GM23338 (cell line): ENCODE results near the gene ATP10B. TPM values are rescaled to one million over a fixed set of nuclear protein-coding genes. Genes with fewer than 3 reads are reported as not detected.

Experiments used
- ATAC-seq: fragments of 200-7000 bp; cut with Tn5 transposase; 3 replicates; pipeline ENCODE4 v1.9.1; 2020
- DNase-seq: peaks from one replicate; pipeline ENCODE4 v3.0.0-alpha.2; 2015; ENCODE audit warnings: low spot score
- H2AFZ ChIP-seq: fragments of 200-600 bp; sonication (generic); 2 replicates; pipeline ENCODE4 v1.8.0; 2016; ENCODE audit warnings: antibody characterized with exemption, mild to moderate bottlenecking, moderate library complexity
- H3F3A ChIP-seq: fragments of 200-600 bp; sonication (generic); replicated peaks from 2 replicates; pipeline ENCODE4 v1.8.0; 2017; ENCODE audit warnings: antibody characterized with exemption, mixed run types, low read depth
- H3K27ac ChIP-seq: fragments of 200-600 bp; sonication (generic); 2 replicates; pipeline ENCODE4 v1.6.1; 2016; ENCODE audit warnings: low read depth
- H3K27me3 ChIP-seq: fragments of 200-600 bp; sonication (generic); 2 replicates; pipeline ENCODE4 v1.8.0; 2016; ENCODE audit warnings: mild to moderate bottlenecking, mixed run types, moderate library complexity; ENCODE audit not compliant: insufficient read depth
- H3K36me3 ChIP-seq: fragments of 200-600 bp; sonication (generic); 2 replicates; pipeline ENCODE4 v1.8.0; 2016; ENCODE audit warnings: mild to moderate bottlenecking; ENCODE audit not compliant: insufficient read depth
- H3K4me1 ChIP-seq: fragments of 200-600 bp; sonication (generic); 2 replicates; pipeline ENCODE4 v1.8.0; 2016; ENCODE audit warnings: mild to moderate bottlenecking, moderate library complexity; ENCODE audit not compliant: insufficient read depth
- H3K4me2 ChIP-seq: fragments of 200-600 bp; sonication (generic); 2 replicates; pipeline ENCODE4 v1.7.1; 2017; ENCODE audit warnings: mixed run types
- H3K4me3 ChIP-seq: fragments of 200-600 bp; sonication (generic); 2 replicates; pipeline ENCODE4 v1.6.1; 2016; ENCODE audit warnings: mixed run types
- H3K79me2 ChIP-seq: fragments of 200-600 bp; sonication (generic); replicated peaks from 2 replicates; pipeline ENCODE4 v1.8.0; 2017; ENCODE audit warnings: mild to moderate bottlenecking; ENCODE audit not compliant: insufficient read depth
- H3K9me2 ChIP-seq: fragments of 200-600 bp; sonication (generic); 2 replicates; pipeline ENCODE4 v1.8.0; 2017; ENCODE audit not compliant: insufficient read depth
- H4K20me1 ChIP-seq: fragments of 200-600 bp; sonication (generic); replicated peaks from 2 replicates; pipeline ENCODE4 v1.8.0; 2017; ENCODE audit warnings: mild to moderate bottlenecking; ENCODE audit not compliant: insufficient read depth
- H3K27ac Mint-ChIP-seq: 2 replicates; pipeline ENCODE4 v1.8.0; 2020; ENCODE audit warnings: inconsistent platforms, mild to moderate bottlenecking, moderate library complexity, mixed read lengths
- H3K27me3 Mint-ChIP-seq: 3 replicates; pipeline ENCODE4 v1.8.0; 2022; ENCODE audit warnings: low read depth, mild to moderate bottlenecking, moderate library complexity, mixed read lengths, inconsistent platforms; ENCODE audit not compliant: insufficient read depth, poor library complexity
- H3K36me3 Mint-ChIP-seq: 3 replicates; pipeline ENCODE4 v1.8.0; 2021; ENCODE audit warnings: low read depth, mild to moderate bottlenecking, inconsistent platforms, moderate library complexity, mixed read lengths
- H3K4me1 Mint-ChIP-seq: 3 replicates; pipeline ENCODE4 v1.8.0; 2020; ENCODE audit warnings: mild to moderate bottlenecking, inconsistent platforms, mixed read lengths
- H3K4me3 Mint-ChIP-seq: 3 replicates; pipeline ENCODE4 v1.8.0; 2021; ENCODE audit warnings: moderate library complexity, mild to moderate bottlenecking, inconsistent platforms, mixed read lengths
- H3K9me3 Mint-ChIP-seq: 3 replicates; pipeline ENCODE4 v1.8.0; 2020; ENCODE audit warnings: moderate library complexity, mild to moderate bottlenecking, inconsistent platforms, mixed read lengths
- CREB1 ChIP-seq: fragments of 250-450 bp; sonication (Bioruptor Pico); IDR thresholded peaks from 2 replicates; pipeline ENCODE4 v1.5.0; 2020; ENCODE audit warnings: low read depth, mild to moderate bottlenecking, moderate library complexity
- EZH2 ChIP-seq: fragments of 200-600 bp; sonication (generic); IDR thresholded peaks from one replicate; pipeline ENCODE4 v1.8.0; 2017; ENCODE audit warnings: antibody characterized with exemption, mild to moderate bottlenecking, low read depth; ENCODE audit not compliant: unreplicated experiment
- EZH2phosphoT487 ChIP-seq: fragments of 200-600 bp; sonication (generic); IDR thresholded peaks from one replicate; pipeline ENCODE4 v1.8.1; 2018; ENCODE audit warnings: antibody characterized with exemption; ENCODE audit not compliant: unreplicated experiment
- JUNB ChIP-seq: IDR thresholded peaks from one replicate; pipeline ENCODE4 v1.6.1; 2016; ENCODE audit warnings: antibody characterized with exemption; ENCODE audit not compliant: unreplicated experiment
- POLR2AphosphoS5 ChIP-seq: IDR thresholded peaks from 2 replicates; pipeline ENCODE4 v1.6.1; 2016; ENCODE audit warnings: antibody characterized with exemption, low read depth
- polyA plus RNA-seq: library from polyadenylated mRNA; unstranded; fragments of >200 nt; fragmentation: Nextera tagmentation; extraction: Ambion mirVana; gene quantifications from 2 replicates; pipeline ENCODE4 v1.2.1, GENCODE V29; 2016
- total RNA-seq: library from RNA; depleted of rRNA; stranded (reverse); fragments of >200 nt; shearing (Covaris generic); gene quantifications from 2 replicates; pipeline ENCODE4 v1.2.3, GENCODE V29; 2014
- TF ChIP-seq, protein P1 (sequence below): IDR thresholded peaks from one replicate; pipeline ENCODE4 v1.6.1; 2018; ENCODE audit warnings: antibody characterized with exemption; ENCODE audit not compliant: unreplicated experiment
- TF ChIP-seq, protein P2 (sequence below): fragments of 250-450 bp; sonication (Bioruptor Pico); IDR thresholded peaks from 2 replicates; pipeline ENCODE4 v1.5.0; 2020; ENCODE audit warnings: mild to moderate bottlenecking, moderate library complexity
- TF ChIP-seq, protein P3 (sequence below), 2 experiments: fragments of 200-600 bp in 1 of 2; sonication (generic) in 1 of 2; conservative IDR thresholded peaks; 2 replicates each; pipeline versions ENCODE4 v1.5.1 to v1.6.1; 2016 to 2017; ENCODE audit warnings: antibody characterized with exemption in 2 of 2, low read depth in 2 of 2, mild to moderate bottlenecking in 2 of 2, moderate library complexity in 1 of 2
- TF ChIP-seq, protein P4 (sequence below): IDR thresholded peaks from 2 replicates; pipeline ENCODE4 v1.6.1; 2016; ENCODE audit warnings: antibody characterized with exemption

Gene ATP10B
- total and polyA plus RNA-seq, 2 experiments from 2014 or later: 0.11 to 0.14 TPM

DNA sequence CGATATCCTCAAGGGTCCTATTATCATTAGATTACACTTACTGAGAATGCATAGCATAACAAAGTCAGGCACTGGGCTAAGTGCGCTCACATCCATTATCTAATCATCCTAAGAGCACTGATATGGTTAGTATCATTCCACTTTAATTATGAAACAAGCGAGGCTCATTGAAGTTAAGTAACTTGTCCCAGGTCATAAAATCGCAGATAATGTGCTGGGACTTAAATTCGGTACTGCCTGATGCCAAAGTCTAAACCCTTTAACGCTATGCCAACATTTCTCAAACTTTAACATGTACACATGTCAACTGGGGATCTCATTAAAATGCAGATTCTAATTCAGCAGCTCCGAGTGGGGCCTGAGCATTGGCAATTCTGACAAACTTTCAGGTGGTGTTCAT is 225.7 kb downstream of the ATP10B start:
- ATAC-seq: no peak
- Histone ChIP-seq H3K27me3 (no peaks in the 10 kb centered on the region), H2AFZ (no peak overlapping the region; the same call in 1 of the 2 replicates), H3K79me2 (no peaks in the 10 kb centered on the region), H3K36me3 (no peaks in the 10 kb centered on the region), H3K4me3 (no peak overlapping the region), H3K27ac (no peak overlapping the region), H4K20me1 (no peaks in the 10 kb centered on the region), H3K9me2 (peaks cover 7% of the 10 kb centered on the region), H3K4me2 (no peak overlapping the region), H3K4me1 (0 out of 2 replicates have a peak, but pooled peaks cover 7% of the 10 kb centered on the region), H3F3A (no peaks in the 10 kb centered on the region)
- H3K4me1 Mint-ChIP-seq: peaks cover 13% of the 10 kb centered on the region; the same call in 2 of the 3 replicates
- H3K27me3 Mint-ChIP-seq: no peaks in the 10 kb centered on the region
- no peaks in the 10 kb centered on the region for H3K9me3 Mint-ChIP-seq
- H3K4me3 Mint-ChIP-seq: no peak overlapping the region
- no peaks in the 10 kb centered on the region for H3K36me3 Mint-ChIP-seq
- TF ChIP-seq CREB1 (CRISPR knock-in tag) (no peak), JUNB (no peak), EZH2phosphoT487 (no peak), EZH2 (no peak), POLR2AphosphoS5 (no peak)
- TF ChIP-seq, protein P1, sequence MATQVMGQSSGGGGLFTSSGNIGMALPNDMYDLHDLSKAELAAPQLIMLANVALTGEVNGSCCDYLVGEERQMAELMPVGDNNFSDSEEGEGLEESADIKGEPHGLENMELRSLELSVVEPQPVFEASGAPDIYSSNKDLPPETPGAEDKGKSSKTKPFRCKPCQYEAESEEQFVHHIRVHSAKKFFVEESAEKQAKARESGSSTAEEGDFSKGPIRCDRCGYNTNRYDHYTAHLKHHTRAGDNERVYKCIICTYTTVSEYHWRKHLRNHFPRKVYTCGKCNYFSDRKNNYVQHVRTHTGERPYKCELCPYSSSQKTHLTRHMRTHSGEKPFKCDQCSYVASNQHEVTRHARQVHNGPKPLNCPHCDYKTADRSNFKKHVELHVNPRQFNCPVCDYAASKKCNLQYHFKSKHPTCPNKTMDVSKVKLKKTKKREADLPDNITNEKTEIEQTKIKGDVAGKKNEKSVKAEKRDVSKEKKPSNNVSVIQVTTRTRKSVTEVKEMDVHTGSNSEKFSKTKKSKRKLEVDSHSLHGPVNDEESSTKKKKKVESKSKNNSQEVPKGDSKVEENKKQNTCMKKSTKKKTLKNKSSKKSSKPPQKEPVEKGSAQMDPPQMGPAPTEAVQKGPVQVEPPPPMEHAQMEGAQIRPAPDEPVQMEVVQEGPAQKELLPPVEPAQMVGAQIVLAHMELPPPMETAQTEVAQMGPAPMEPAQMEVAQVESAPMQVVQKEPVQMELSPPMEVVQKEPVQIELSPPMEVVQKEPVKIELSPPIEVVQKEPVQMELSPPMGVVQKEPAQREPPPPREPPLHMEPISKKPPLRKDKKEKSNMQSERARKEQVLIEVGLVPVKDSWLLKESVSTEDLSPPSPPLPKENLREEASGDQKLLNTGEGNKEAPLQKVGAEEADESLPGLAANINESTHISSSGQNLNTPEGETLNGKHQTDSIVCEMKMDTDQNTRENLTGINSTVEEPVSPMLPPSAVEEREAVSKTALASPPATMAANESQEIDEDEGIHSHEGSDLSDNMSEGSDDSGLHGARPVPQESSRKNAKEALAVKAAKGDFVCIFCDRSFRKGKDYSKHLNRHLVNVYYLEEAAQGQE: no peak
- no peak for DNase-seq
- H3K27ac Mint-ChIP-seq: no peak overlapping the region

DNA sequence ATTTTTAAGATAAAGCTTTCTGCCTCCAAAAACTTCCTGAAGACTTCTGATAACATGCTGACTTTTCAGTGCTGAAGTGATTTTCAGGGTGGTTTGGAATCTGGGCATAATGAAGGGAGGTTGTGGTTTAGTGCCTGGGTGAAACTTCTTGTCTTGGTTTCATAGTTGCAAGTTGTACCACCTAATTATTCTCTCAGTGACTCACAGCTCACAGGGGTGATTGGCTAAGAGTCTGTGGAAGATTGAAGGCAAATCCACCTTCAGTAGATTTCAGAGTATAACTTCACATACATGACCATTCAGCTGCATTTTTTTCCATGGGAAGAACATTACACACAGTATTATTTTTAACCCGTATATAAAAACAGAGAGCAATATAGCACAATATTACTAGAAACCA is 230.5 kb downstream of the ATP10B start:
- Mint-ChIP-seq H3K9me3 (no peaks in the 10 kb centered on the region), H3K4me3 (no peak overlapping the region), H3K4me1 (peaks cover 7% of the 10 kb centered on the region; the same call in 2 of the 3 replicates), H3K27me3 (no peaks in the 10 kb centered on the region), H3K36me3 (no peaks in the 10 kb centered on the region), H3K27ac (no peak overlapping the region)
- Histone ChIP-seq H3K4me1 (0 out of 2 replicates have a peak, but pooled peaks cover 6% of the 10 kb centered on the region), H3K9me2 (peaks cover 7% of the 10 kb centered on the region), H3F3A (no peaks in the 10 kb centered on the region), H3K36me3 (no peaks in the 10 kb centered on the region), H4K20me1 (no peaks in the 10 kb centered on the region), H3K4me3 (no peak overlapping the region), H2AFZ (no peak overlapping the region), H3K4me2 (no peak overlapping the region), H3K79me2 (no peaks in the 10 kb centered on the region), H3K27ac (no peak overlapping the region), H3K27me3 (no peaks in the 10 kb centered on the region)
- no peak for DNase-seq
- ATAC-seq: no peak
- TF ChIP-seq, protein P2, sequence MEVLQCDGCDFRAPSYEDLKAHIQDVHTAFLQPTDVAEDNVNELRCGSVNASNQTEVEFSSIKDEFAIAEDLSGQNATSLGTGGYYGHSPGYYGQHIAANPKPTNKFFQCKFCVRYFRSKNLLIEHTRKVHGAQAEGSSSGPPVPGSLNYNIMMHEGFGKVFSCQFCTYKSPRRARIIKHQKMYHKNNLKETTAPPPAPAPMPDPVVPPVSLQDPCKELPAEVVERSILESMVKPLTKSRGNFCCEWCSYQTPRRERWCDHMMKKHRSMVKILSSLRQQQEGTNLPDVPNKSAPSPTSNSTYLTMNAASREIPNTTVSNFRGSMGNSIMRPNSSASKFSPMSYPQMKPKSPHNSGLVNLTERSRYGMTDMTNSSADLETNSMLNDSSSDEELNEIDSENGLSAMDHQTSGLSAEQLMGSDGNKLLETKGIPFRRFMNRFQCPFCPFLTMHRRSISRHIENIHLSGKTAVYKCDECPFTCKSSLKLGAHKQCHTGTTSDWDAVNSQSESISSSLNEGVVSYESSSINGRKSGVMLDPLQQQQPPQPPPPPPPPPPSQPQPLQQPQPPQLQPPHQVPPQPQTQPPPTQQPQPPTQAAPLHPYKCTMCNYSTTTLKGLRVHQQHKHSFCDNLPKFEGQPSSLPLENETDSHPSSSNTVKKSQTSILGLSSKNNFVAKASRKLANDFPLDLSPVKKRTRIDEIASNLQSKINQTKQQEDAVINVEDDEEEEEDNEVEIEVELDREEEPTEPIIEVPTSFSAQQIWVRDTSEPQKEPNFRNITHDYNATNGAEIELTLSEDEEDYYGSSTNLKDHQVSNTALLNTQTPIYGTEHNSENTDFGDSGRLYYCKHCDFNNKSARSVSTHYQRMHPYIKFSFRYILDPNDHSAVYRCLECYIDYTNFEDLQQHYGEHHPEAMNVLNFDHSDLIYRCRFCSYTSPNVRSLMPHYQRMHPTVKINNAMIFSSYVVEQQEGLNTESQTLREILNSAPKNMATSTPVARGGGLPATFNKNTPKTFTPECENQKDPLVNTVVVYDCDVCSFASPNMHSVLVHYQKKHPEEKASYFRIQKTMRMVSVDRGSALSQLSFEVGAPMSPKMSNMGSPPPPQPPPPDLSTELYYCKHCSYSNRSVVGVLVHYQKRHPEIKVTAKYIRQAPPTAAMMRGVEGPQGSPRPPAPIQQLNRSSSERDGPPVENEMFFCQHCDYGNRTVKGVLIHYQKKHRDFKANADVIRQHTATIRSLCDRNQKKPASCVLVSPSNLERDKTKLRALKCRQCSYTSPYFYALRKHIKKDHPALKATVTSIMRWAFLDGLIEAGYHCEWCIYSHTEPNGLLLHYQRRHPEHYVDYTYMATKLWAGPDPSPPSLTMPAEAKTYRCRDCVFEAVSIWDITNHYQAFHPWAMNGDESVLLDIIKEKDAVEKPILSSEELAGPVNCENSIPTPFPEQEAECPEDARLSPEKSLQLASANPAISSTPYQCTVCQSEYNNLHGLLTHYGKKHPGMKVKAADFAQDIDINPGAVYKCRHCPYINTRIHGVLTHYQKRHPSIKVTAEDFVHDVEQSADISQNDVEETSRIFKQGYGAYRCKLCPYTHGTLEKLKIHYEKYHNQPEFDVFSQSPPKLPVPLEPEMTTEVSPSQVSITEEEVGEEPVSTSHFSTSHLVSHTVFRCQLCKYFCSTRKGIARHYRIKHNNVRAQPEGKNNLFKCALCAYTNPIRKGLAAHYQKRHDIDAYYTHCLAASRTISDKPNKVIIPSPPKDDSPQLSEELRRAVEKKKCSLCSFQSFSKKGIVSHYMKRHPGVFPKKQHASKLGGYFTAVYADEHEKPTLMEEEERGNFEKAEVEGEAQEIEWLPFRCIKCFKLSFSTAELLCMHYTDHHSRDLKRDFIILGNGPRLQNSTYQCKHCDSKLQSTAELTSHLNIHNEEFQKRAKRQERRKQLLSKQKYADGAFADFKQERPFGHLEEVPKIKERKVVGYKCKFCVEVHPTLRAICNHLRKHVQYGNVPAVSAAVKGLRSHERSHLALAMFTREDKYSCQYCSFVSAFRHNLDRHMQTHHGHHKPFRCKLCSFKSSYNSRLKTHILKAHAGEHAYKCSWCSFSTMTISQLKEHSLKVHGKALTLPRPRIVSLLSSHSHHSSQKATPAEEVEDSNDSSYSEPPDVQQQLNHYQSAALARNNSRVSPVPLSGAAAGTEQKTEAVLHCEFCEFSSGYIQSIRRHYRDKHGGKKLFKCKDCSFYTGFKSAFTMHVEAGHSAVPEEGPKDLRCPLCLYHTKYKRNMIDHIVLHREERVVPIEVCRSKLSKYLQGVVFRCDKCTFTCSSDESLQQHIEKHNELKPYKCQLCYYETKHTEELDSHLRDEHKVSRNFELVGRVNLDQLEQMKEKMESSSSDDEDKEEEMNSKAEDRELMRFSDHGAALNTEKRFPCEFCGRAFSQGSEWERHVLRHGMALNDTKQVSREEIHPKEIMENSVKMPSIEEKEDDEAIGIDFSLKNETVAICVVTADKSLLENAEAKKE: no peak
- TF ChIP-seq EZH2phosphoT487 (no peak), CREB1 (CRISPR knock-in tag) (no peak)
- TF ChIP-seq, protein P3, sequence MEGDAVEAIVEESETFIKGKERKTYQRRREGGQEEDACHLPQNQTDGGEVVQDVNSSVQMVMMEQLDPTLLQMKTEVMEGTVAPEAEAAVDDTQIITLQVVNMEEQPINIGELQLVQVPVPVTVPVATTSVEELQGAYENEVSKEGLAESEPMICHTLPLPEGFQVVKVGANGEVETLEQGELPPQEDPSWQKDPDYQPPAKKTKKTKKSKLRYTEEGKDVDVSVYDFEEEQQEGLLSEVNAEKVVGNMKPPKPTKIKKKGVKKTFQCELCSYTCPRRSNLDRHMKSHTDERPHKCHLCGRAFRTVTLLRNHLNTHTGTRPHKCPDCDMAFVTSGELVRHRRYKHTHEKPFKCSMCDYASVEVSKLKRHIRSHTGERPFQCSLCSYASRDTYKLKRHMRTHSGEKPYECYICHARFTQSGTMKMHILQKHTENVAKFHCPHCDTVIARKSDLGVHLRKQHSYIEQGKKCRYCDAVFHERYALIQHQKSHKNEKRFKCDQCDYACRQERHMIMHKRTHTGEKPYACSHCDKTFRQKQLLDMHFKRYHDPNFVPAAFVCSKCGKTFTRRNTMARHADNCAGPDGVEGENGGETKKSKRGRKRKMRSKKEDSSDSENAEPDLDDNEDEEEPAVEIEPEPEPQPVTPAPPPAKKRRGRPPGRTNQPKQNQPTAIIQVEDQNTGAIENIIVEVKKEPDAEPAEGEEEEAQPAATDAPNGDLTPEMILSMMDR (conservative IDR thresholded peaks at IDR 0.05; ENCODE audit: low read depth in 2 of 2): no peak
- TF ChIP-seq, protein P4, sequence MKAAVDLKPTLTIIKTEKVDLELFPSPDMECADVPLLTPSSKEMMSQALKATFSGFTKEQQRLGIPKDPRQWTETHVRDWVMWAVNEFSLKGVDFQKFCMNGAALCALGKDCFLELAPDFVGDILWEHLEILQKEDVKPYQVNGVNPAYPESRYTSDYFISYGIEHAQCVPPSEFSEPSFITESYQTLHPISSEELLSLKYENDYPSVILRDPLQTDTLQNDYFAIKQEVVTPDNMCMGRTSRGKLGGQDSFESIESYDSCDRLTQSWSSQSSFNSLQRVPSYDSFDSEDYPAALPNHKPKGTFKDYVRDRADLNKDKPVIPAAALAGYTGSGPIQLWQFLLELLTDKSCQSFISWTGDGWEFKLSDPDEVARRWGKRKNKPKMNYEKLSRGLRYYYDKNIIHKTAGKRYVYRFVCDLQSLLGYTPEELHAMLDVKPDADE: no peak
